Lower leg skin (tissue), 4 donors: ENCODE data around the gene NFKBIA. TPM values are rescaled to one million over a fixed set of nuclear protein-coding genes. Genes with fewer than 3 reads are reported as not detected.
"Not testable (repeated sequence)": the region's sequence is repeated elsewhere in the genome, so short reads cannot be mapped to it uniquely, and the experiment has no call there.

ENCODE experiments used
- DNase-seq, 2 donors: peaks; one replicate each; pipeline ENCODE4 v3.0.0-alpha.2; 2019; ENCODE audit warnings: low spot score in 2 of 2
- H3K4me3 ChIP-seq: fragments of 200-600 bp; sonication (generic); 2 replicates; pipeline ENCODE4 v1.5.1; 2017; ENCODE audit warnings: mild to moderate bottlenecking, low read depth; ENCODE audit not compliant: poor library complexity, severe bottlenecking
- CTCF ChIP-seq, 3 donors: fragments of 450-650 bp; IDR thresholded peaks; one replicate each; pipeline ENCODE4 v1.5.1; 2016; ENCODE audit warnings: antibody characterized with exemption in 3 of 3, mild to moderate bottlenecking in 3 of 3, moderate library complexity in 2 of 3
- POLR2A ChIP-seq, 2 donors: fragments of 450-650 bp; IDR thresholded peaks; one replicate each; pipeline ENCODE4 v1.6.1; 2016 to 2017; ENCODE audit warnings: antibody characterized with exemption in 2 of 2, mild to moderate bottlenecking in 1 of 2, moderate library complexity in 1 of 2
- WGBS, 2 donors: methylation state at CpG; one replicate each; pipeline ENCODE4 v1.1.5; 2018; 5-methylcytosine and 5-hydroxymethylcytosine counted together
- intact Hi-C: fragments of 100-400 bp; cut with DNase I; formaldehyde crosslinking; loops from one replicate; pipeline ENCODE4 v1.15.0; 2023; ENCODE audit warnings: low total_unique reads
- total RNA-seq, 4 donors: library from RNA; depleted of rRNA; stranded (reverse); fragments of >200 nt; gene quantifications; one replicate each; pipeline ENCODE4 v1.1.0, GENCODE V29; 2016

The NFKBIA gene
- total RNA-seq = 100 to 1,000 TPM; 431 to 923 (median 565) TPM

GRCh38 chr14:35404449-35405303, at the start of gene NFKBIA:
TSS of gene NFKBIA (minus strand) at chr14:35404749. CDS start at chr14:35404644, 105 bp downstream.
- 0% methylated on average over 39 to 46 of the region's 69 CpGs for WGBS, 2 donors
- TF ChIP-seq POLR2A (IDR thresholded peaks at IDR 0.05) = peak in 1 of 2 donors; percentile 95
- no peak for TF ChIP-seq CTCF (IDR thresholded peaks at IDR 0.05)
- H3K4me3 ChIP-seq = peak within 1 kb of the TSS; percentile 86
- peak; percentile 89 to 98 for DNase-seq
- intact Hi-C loops = loop anchor here (5.0 to 10.0 kb wide), 2 partner anchors 67 to 170 kb away; no protein-coding TSS in a partner anchor

GRCh38 chr14:35446450-35446849, 41.9 kb upstream of the NFKBIA start:
- H3K4me3 ChIP-seq = no peak overlapping the region
- intact Hi-C loops = no loop called here
- no peak for DNase-seq
- WGBS, 2 donors = 80 to 86% methylated on average over 1 of the region's 1 CpG
- TF ChIP-seq CTCF (IDR thresholded peaks at IDR 0.05) (no peak), POLR2A (IDR thresholded peaks at IDR 0.05) (no peak)

- no peak overlapping the region for H3K4me3 ChIP-seq
- 71 to 82% methylated on average over 1 of the region's 1 CpG for WGBS, 2 donors
- intact Hi-C loops = no loop called here
- TF ChIP-seq CTCF (IDR thresholded peaks at IDR 0.05) = no peak
- TF ChIP-seq POLR2A (IDR thresholded peaks at IDR 0.05) = no peak
- DNase-seq = no peak
Measured at GRCh38 chr14:35444104-35444503, 39.6 kb upstream of the NFKBIA start.

GRCh38 chr14:35441160-35441559, 36.6 kb upstream of the NFKBIA start:
- no peak for TF ChIP-seq CTCF (IDR thresholded peaks at IDR 0.05)
- no peak for TF ChIP-seq POLR2A (IDR thresholded peaks at IDR 0.05)
- intact Hi-C loops = no loop called here

DNA sequence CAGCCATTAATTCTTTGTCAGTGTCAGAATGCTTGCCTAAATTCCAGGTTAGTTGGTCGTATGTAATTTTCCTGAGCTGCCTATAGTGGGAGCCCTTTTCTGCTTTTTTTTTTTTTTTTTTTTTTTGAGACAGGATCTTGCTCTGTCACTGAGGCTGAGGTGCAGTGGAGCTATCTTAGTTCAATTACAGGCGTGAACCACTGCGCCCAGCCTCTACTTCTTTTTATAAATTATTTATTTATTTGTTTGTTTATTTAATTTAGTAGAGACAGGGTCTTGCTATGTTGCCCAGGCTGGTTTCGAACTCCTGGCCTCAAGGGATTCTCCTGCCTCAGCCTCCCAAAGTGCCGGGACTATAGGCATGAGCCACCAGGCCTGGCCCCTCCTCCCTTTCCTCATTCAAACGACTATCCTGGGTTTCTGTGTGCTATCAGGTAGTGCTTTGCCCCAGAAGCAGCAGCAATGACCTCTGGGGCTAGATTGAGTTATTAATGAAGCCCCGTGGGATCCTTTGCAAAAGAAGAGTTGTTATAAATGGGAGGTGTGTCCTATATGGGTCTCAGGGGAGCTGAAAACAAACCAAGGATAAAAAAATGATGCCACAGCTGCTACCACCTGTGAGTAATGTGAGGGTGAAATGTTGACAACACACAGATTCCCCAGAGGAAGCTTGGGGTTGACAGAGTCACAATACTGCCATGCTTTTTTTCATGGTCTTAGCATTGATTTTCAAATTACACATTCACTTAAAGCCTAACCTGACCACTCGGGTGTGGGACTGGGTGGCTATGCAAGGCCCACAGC, 34.6 kb upstream of the NFKBIA start:
- DNase-seq = no peak
- no peak overlapping the region for H3K4me3 ChIP-seq
- no peak for TF ChIP-seq POLR2A (IDR thresholded peaks at IDR 0.05)
- TF ChIP-seq CTCF (IDR thresholded peaks at IDR 0.05) = no peak
- WGBS, 2 donors = 63 to 72% methylated on average over 8 of the region's 8 CpGs
- intact Hi-C loops = no loop called here

More at GRCh38 chr14:35441160-35441559, 36.6 kb upstream of the NFKBIA start:
- no peak overlapping the region for H3K4me3 ChIP-seq
- DNase-seq = no peak
- 90 to 95% methylated on average over 4 of the region's 4 CpGs for WGBS, 2 donors

- H3K4me3 ChIP-seq, DNase-seq, intact Hi-C loops: not testable (repeated sequence)
- 88 to 93% methylated on average over 9 of the region's 9 CpGs for WGBS, 2 donors
Measured at GRCh38 chr14:35438492-35438891, 33.9 kb upstream of the NFKBIA start.
